ENCODE data around the gene WDR64. TPM values are rescaled to one million over a fixed set of nuclear protein-coding genes. Genes with fewer than 3 reads are reported as not detected.
"Not testable (repeated sequence)": the region's sequence is repeated elsewhere in the genome, so short reads cannot be mapped to it uniquely, and the experiment has no call there.

The WDR64 gene
- total and polyA plus RNA-seq, 2 experiments from 2014 or later, result not detected

DNA sequence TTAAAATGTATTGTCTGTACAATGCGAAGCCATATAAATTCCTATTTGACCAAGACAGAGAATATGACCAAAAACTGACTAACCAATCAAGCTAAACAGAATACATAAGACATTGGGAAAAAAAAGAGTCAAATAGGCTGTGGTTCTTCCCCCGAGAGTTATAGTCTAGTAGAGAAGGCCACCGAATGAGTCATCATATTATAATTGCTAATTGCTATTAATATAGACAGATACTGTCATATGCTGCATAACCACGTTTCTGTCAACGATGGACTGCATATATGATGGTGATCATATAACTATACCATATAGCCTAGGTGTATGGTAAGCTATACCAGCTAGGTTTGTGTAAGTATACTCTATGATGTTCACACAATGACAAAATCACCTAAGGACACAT, 82.5 kb downstream of the WDR64 start:
- Histone ChIP-seq H3K9me3 (ENCODE audit: low read depth) (no peaks in the 10 kb centered on the region), H3K4me3 (no peak overlapping the region), H3K27me3 (no peaks in the 10 kb centered on the region), H3K36me3 (no peaks in the 10 kb centered on the region), H3K4me1 (ENCODE audit: low read depth) (no peaks in the 10 kb centered on the region), H3K27ac (no peak overlapping the region)
- no peak for DNase-seq (ENCODE audit: low read depth in 1 of 2, low spot score in 1 of 2)
- TF ChIP-seq, protein P1, sequence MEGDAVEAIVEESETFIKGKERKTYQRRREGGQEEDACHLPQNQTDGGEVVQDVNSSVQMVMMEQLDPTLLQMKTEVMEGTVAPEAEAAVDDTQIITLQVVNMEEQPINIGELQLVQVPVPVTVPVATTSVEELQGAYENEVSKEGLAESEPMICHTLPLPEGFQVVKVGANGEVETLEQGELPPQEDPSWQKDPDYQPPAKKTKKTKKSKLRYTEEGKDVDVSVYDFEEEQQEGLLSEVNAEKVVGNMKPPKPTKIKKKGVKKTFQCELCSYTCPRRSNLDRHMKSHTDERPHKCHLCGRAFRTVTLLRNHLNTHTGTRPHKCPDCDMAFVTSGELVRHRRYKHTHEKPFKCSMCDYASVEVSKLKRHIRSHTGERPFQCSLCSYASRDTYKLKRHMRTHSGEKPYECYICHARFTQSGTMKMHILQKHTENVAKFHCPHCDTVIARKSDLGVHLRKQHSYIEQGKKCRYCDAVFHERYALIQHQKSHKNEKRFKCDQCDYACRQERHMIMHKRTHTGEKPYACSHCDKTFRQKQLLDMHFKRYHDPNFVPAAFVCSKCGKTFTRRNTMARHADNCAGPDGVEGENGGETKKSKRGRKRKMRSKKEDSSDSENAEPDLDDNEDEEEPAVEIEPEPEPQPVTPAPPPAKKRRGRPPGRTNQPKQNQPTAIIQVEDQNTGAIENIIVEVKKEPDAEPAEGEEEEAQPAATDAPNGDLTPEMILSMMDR (IDR thresholded peaks at IDR 0.05; ENCODE audit: low read depth, low read length), result no peak

DNA sequence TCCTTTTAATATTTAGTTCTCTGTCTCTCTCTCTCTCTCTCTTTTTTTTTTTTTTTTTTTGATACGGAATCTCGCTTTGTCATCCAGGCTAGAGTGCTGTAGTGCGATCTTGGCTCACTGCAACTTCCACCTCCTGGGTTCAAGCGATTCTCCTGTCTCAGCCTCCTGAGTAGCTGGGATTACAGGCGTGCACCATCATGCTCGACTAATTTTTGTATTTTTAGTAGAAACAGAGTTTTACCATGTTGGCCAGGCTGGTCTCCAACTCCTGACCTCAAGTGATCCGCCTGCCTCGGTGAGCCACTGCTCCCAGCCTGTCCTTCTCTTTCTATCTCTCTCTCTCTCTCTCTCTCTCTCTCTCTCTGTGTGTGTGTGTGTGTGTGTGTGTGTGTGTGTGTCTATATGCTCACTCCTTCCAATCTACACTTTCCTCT, 83.4 kb downstream of the WDR64 start:
- H3K27me3 ChIP-seq; H3K4me3 ChIP-seq; H3K4me1 ChIP-seq (ENCODE audit: low read depth); H3K36me3 ChIP-seq; H3K27ac ChIP-seq; DNase-seq (ENCODE audit: low read depth in 1 of 2, low spot score in 1 of 2); H3K9me3 ChIP-seq (ENCODE audit: low read depth): not testable (repeated sequence)

DNA sequence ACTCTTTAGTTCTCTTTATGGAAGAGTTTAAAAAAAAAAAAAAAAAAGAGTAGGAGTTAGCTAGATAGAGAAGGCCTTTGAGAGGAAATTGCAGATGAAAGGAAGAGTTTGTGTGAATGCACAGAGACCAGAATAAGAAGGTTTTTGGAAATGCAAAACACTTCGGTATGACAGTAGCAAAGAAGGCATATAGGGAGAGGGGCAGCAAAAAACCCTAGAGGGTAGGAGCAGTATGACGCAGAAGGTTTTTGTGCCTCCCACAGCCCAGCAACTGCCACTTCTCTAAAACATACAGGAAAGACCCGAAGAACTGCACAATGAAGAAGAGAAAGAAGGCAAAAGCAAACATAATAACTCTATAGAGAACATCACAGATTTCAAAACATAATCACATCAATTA, 84.3 kb downstream of the WDR64 start:
- no peaks in the 10 kb centered on the region for H3K9me3 ChIP-seq (ENCODE audit: low read depth)
- no peaks in the 10 kb centered on the region for H3K36me3 ChIP-seq
- H3K4me1 ChIP-seq (ENCODE audit: low read depth), result no peaks in the 10 kb centered on the region
- no peak overlapping the region for H3K4me3 ChIP-seq
- DNase-seq (ENCODE audit: low read depth in 1 of 2, low spot score in 1 of 2), result no peak
- no peaks in the 10 kb centered on the region for H3K27me3 ChIP-seq
- H3K27ac ChIP-seq, result no peak overlapping the region
- TF ChIP-seq, protein P1 (IDR thresholded peaks at IDR 0.05; ENCODE audit: low read depth, low read length), result no peak

DNA sequence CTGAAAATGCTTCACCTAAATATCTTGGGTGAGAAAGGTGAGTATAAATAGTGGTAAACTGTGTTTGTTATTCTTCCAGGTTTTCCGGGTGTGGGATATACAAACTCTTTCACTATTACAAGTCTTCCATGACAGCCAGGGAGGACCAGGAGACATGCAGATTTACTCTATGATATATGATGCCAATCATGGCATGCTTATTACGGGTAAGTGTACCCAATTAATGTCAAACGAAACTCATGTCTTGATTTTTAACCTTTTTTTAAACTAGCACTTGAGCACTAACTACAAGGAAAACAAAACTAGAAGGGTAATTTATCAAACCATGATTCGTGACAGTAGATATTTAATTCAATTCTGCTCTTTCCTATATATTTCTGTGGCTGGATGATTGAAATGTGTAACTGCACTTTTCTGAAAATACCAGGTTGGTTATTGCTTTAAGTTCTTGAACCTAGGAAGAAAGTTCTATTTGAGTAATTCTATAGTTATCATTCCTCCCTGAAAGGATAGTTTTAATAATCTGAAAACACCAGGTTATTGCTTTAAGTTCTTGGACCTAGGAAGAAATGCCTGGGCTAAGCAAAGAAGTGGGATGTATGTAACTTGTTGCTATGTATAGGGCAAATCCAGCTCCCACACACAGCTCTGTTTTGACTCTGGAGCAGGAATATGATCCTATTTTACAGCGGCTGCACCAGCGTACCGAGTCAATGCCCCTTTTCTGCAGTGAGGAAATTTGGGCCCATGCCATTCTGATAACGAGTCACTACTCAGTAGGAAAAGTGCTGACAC, 86.4 kb downstream of the WDR64 start:
- Histone ChIP-seq H3K4me3 (no peak overlapping the region), H3K27ac (no peak overlapping the region), H3K27me3 (no peaks in the 10 kb centered on the region), H3K4me1 (ENCODE audit: low read depth) (no peaks in the 10 kb centered on the region), H3K9me3 (ENCODE audit: low read depth) (no peaks in the 10 kb centered on the region), H3K36me3 (no peaks in the 10 kb centered on the region)
- TF ChIP-seq, protein P1 (IDR thresholded peaks at IDR 0.05; ENCODE audit: low read depth, low read length), result no peak
- DNase-seq (ENCODE audit: low read depth in 1 of 2, low spot score in 1 of 2), result peak in 1 of 2 donors; percentile 28

DNA sequence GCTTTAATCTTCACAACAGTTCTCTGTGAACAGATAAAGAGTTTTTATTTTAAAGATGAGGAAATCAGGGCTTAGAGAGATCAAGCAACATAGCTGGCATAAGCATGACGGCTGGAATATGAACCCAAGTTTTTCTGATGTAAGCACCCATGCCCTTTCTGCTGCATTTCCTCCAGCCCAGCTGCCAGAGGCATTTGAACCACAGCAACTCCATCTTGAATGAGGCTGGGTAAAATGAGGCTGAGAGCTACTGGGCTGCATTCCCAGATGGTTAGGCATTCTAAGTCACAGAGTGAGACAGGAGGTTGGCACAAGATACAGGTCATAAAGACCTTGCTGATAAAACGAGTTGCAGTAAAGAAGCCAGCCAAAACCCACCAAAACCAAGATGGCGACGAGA, 90.0 kb downstream of the WDR64 start:
- TF ChIP-seq, protein P1 (IDR thresholded peaks at IDR 0.05; ENCODE audit: low read depth, low read length), result no peak
- no peak overlapping the region for H3K4me3 ChIP-seq
- DNase-seq (ENCODE audit: low read depth in 1 of 2, low spot score in 1 of 2), result no peak
- no peaks in the 10 kb centered on the region for H3K36me3 ChIP-seq
- no peaks in the 10 kb centered on the region for H3K27me3 ChIP-seq
- no peaks in the 10 kb centered on the region for H3K4me1 ChIP-seq (ENCODE audit: low read depth)
- H3K9me3 ChIP-seq (ENCODE audit: low read depth), result no peaks in the 10 kb centered on the region
- no peak overlapping the region for H3K27ac ChIP-seq

DNA sequence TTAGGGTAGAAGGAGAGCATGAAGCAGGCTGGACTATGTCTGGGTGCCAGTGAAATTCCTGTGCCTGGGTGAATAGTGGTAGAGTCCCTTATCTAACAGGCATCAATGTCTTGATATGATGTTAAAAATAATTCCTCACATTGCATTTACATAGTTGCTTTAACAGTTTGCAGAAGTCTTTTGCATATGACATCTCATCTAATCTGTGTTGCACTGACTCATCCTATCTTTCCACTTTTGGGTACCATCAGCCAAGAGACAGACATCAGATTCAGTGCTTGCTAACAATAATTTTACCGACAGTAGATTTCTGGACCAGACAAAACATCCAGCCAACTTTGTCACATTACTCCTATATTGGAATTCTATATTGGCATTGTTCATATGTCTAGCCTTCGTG, 92.5 kb downstream of the WDR64 start:
- H3K27me3 ChIP-seq, result no peaks in the 10 kb centered on the region
- no peak for DNase-seq (ENCODE audit: low read depth in 1 of 2, low spot score in 1 of 2)
- TF ChIP-seq, protein P1 (IDR thresholded peaks at IDR 0.05; ENCODE audit: low read depth, low read length), result no peak
- no peak overlapping the region for H3K27ac ChIP-seq
- H3K9me3 ChIP-seq (ENCODE audit: low read depth), result no peaks in the 10 kb centered on the region
- no peak overlapping the region for H3K4me3 ChIP-seq
- H3K36me3 ChIP-seq, result no peaks in the 10 kb centered on the region
- H3K4me1 ChIP-seq (ENCODE audit: low read depth), result no peaks in the 10 kb centered on the region
